GM19240 (cell line): ENCODE results near the gene EPS8L1.
"Not testable (repeated sequence)": the region's sequence is repeated elsewhere in the genome, so short reads cannot be mapped to it uniquely, and the experiment has no call there.

Experiments
- DNase-seq: peaks from one replicate; pipeline ENCODE4 v3.0.0; 2011; ENCODE audit warnings: low spot score; ENCODE audit not compliant: insufficient read length

The EPS8L1 gene

GRCh38 chr19:55094456-55095259, 19.0 kb downstream of the EPS8L1 start:
- no peak for DNase-seq

DNA sequence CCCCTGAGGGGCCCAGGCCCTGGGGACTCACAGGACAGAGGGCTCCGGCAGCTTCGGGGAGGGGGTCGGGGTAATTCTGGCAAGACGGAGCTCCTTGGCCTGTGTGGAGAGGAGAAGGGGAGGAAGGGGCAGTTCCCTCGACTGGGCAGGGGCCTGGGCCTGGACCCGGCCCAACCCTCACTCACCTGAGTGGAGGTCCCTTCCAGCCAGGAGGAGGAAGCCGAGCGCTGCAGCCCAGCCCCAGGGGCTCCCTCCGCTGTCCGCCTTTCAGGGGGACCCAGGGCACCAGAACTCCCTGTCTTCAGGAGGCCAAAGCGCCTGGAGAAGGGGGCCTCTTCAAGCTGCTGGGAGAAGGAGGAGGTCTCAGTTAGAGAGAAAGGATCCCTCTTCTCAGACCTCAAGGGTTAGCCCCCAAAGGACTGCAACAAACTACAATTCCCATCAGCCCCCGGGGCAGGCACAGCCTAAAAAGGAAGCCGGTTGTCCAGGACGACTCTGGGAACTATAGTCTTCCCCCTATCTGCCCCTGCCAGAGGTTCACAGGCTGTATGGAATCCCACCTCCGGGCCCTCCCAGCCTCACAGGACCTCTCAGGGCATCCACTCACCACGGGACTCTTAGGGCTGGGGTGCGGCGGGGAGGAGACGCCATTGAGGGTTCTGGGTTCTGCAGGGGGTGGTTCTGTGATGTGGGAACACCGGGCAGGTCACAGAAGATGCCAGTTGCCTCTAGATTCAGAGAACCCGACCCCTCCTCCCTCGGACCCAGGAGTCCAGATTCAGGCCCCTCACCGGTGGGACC, 19.8 kb downstream of the EPS8L1 start:
- DNase-seq, result no peak

GRCh38 chr19:55096061-55096701, 20.5 kb downstream of the EPS8L1 start:
- DNase-seq, result no peak

DNA sequence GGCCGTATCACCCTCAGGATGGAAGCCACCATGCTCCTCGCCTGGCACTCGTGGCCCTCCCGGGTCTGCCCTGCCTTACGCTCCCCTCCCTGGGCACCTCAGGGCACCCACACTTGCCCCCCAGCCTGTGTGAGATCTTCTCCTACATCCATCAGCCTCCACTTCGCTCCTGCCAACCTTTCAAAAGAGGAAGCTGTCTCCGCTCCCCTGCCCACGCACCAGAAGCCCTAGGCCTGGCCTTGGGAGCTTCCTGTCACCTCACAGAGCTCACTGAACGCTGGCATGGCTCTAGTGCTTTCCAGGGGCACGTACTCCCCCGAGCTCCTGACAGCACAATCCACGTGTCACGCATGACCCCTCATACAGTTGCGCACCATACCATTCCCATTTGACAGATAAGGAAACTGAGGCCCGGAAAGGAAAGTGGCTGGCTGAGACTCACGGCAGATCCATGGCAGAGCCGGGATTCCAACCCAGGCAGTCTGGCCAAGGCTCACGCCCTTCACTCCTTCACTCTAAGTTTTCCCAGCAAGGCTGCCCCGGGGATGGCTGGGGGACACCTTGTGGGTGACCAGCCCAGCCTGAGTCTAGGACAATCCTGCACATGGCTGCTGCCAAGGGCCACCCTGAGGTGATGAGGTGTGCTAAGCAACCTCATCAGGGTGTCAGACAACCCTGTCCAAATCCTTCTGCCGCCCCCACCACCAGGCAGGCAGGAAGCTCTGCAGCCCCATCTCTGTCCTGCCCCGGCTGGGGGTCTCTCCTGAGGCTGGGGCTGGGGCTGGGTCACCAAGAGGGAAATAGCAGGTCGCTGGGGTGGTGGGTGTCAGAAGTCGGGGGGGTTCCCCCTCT, 22.4 kb downstream of the EPS8L1 start:
- no peak for DNase-seq

- DNase-seq, result no peak
Measured at GRCh38 chr19:55098716-55099556, 23.3 kb downstream of the EPS8L1 start.

- DNase-seq, result no peak
Measured at GRCh38 chr19:55099557-55100506, 24.2 kb downstream of the EPS8L1 start.

- no peak for DNase-seq
Measured at GRCh38 chr19:55101261-55101660, 25.6 kb downstream of the EPS8L1 start.

GRCh38 chr19:55103190-55103589, 27.5 kb downstream of the EPS8L1 start:
- no peak for DNase-seq

DNA sequence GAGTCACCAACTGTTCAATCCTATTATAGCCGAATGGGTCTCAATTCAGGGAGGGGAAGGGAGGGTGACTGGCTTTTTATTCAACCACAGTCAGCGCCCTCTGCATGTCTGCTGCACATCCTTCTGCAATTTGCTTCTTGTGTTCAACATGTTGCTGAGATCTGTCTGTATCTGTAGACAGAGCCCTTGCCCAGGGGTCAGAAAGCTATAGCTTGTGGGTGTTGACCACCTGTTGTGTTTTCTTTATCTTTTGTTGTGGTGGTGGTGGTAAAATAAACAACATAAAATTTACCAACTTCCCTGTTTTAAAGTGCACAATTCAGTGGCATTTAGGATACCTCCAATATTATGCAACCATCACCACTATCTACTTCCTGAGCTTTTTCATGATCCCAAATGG, 29.6 kb downstream of the EPS8L1 start:
- no peak for DNase-seq

- no peak for DNase-seq
Measured at GRCh38 chr19:55106591-55106990, 30.9 kb downstream of the EPS8L1 start.

- DNase-seq, result not testable (repeated sequence)
Measured at GRCh38 chr19:55107252-55107651, 31.6 kb downstream of the EPS8L1 start.

DNA sequence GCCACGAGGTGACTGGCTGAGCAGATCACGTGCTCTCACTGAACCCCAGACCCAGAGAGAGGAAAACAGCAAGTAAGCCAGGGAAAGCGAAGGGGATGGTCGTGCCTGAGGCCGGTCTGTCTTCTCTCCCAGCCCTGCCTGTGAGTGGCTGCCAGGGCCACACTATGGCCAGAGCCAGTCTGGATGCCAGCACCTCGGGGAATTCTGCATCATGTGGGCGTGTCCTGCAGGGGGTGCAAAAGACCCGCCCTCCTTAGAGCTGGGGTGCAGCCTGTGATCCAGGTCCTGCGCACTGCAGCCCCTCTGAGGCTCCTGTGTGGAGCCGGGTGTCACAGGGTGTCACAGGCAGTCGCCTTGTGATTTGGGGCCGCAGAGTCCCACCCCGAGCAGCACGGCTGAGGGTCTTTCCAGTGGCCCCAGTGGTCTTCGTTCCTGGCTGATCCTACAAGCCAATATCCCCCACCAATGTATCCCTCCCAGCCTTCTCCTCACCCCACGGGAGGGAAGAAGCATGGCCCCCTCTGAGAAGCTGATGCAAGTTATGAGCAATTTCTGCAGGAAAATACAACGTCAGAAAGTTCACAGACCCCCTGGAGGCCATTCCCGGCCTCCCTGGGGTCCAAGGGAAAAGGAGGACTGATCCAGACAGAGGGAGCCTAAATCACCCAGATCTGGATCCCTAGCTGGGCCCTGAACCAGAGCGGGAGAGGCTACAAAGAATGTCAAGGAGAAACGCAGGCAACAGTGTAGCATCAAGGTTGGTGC, 34.0 kb downstream of the EPS8L1 start:
- DNase-seq, result no peak

DNA sequence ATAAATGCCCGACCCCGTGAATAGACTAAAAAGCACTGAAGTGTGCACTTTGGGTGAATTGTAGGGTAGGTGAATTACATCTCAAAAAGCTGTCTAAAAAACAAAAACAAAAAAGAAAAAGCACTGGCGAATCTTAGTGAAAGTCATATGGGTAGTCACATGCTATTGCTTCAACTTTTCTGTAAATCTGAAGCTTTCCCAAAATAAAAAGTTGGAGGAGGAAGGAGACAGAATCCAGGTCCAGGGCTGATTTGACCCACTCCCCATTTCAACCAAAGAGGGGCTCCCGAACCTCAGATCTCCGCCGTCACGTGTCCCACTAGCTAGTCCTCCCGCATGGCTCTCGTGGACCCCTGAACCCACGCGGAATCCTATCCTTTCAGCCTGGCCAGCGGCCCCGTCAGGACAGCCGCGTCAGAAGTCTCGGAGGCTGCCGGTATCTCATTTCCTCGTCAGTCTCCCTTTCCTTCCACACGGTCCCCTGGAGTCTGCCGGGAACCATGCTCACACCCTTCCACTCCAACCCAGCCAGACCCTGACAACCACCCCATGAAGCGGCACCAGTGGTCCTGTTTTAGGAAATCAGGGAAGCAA, 35.7 kb downstream of the EPS8L1 start:
- no peak for DNase-seq

DNA sequence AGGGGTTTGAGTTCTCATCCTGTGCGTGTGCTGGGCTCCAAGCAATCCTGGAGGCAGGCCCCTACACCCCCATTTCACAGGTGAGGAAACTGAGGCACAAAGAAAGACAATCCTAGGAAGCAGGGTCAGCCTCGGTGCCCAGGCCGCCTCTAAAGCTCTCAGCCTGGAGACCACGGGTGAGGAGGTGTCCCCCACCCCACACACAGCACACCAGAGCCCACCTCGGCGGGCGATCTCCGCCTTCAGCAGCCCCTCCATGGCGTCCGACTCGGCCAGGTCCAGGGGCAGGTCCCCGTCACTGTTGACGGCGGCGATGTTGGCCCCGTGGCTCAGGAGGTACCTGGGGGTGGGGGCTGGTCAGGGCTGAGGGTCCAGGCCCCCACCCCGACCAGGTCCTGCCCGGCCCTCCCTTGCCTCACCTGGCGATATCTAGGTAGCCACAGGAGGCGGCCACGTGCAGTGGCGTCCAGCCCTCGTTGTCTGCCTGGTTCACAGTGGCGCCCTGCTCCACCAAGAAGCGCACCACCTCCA, 36.6 kb downstream of the EPS8L1 start:
- no peak for DNase-seq

DNA sequence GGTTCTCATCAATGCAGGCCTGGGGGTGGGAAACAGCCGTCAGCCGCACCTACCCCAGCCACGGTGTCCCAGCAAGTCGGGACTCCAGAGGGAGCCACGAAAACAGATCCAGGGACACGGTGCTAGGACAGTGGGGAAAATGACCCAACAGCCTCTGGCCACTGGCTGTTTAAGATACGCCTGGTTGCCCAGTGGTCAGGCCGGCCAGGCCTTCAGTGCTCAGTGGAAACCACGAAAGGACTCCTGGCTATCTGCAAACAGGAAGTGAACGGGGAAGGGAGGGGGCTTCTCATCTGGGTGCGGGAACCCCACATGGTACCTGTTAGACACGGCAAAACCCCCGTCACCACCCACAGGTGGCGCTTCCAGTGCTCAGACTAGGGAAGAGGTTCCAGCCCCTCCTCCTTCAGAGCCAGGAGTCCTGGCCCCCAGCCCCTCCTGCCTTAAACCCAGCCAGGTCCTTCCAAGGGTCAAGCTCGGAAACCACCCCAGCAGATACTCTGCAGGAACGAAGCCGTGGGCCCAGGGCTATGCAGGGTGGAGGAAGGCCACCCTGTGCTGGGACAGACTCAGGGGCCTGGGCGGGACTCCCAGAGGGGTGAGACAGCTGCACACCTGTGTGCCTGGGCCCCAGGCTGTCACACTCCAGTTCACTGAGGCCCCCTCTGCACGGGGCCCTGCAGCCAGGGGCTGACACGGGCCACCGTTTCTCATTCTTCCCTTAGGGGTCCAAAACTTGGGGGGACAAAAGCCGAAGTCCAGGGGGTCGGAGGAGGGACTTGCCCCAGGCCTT, 37.3 kb downstream of the EPS8L1 start:
- DNase-seq, result peak; percentile 0

- no peak for DNase-seq
Measured at GRCh38 chr19:55113570-55114039, 37.9 kb downstream of the EPS8L1 start.
